HG03045 (cell line): ENCODE measurements around the gene NF1.
"Not testable (repeated sequence)": the region's sequence is repeated elsewhere in the genome, so short reads cannot be mapped to it uniquely, and the experiment has no call there.

Experiments
- ATAC-seq: cut with Tn5 transposase; IDR thresholded peaks from one replicate; pipeline ENCODE4 v1.9.1; 2021; ENCODE audit warnings: mild to moderate bottlenecking, moderate library complexity; ENCODE audit not compliant: unreplicated experiment

NF1 gene

DNA sequence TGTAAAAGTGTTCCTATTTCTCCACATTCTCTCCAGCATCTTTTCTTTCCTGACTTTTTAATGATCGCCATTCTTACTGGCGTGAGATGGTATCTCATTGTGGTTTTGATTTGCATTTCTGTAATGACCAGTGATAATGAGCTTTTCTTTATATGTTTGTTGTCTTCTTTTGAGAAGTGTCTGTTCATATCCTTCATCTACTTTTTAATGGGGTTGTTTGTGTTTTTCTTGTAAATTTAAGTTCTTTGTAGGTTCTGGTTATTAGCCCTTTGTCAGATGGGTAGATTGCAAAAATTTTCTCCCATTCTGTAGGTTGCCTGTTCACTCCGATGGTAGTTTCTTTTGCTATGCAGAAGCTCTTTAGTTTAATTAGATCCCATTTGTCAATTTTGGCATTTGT lies 81.4 kb downstream of the NF1 start:
- ATAC-seq, result not testable (repeated sequence)

DNA sequence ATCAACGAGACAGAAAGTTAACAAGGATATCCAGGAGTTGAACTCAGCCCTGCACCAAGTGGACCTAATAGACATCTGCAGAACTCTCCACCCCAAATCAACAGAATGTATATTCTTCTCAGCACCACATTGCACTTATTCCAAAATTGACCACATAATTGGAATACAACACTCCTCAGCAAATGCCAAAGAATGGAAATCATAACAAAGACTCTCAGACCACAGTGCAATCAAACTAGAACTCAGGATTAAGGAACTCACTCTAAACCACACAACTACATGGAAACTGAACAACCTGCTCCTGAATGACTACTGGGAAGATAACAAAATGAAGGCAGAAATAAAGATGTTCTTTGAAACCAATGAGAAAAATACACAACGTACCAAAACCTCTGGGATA lies 84.2 kb downstream of the NF1 start:
- not testable (repeated sequence) for ATAC-seq

DNA sequence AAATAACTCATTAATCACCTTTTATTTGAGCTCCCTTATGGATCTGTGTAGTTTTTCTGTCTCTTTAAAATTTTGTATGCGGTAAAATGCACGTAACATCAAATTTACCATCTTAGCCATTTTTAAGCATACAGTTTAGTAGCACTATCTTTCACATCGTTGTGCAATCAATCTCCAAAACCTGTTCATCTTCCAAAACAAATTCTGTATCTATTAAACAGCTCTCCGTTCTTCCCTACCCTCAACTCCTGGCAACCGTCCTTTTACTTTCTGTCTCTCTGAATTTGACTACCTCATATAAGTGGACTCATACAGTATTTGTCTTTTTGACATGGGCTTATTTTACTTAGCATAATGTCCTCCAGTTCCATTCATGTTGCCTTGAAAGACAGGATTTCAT lies 100.5 kb downstream of the NF1 start:
- ATAC-seq, result no peak

DNA sequence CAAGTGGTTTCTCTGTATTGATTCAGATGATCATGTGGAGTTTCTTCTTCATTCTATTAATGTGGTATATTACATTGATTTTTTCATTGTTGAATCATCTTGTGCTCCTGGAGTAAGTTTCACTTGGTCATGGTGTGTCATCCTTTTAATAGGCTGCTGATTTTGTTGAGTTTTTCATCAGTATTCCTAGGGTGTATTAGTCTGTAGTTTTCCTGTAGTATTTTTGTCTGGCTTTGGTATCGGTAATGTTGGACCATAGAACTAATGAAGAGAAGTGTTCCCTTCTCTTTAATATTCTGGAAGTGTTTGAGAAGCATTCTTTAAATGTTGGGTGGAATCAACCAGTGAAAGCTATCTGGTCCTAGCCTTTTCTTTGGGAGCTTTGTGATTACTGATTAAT lies 103.2 kb downstream of the NF1 start:
- no peak for ATAC-seq

DNA sequence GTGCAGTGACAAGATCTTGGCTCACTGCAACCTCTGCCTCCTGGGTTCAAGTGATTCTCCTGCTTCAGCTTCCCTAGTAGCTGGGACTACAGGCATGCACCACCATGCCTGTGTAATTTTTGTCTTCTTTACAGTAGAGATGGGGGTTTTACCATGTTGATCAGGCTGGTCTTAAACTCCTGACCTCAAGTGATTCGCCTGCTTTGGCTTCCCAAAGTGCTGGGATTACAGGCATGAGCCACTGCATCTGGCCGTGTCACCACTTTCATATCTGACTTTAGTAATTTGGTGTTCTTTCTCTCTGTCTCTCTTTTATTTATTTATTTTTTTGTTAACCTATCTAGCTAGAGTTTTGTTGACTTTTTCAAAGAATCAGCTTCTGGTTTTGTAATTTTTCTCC lies 103.9 kb downstream of the NF1 start:
- not testable (repeated sequence) for ATAC-seq

DNA sequence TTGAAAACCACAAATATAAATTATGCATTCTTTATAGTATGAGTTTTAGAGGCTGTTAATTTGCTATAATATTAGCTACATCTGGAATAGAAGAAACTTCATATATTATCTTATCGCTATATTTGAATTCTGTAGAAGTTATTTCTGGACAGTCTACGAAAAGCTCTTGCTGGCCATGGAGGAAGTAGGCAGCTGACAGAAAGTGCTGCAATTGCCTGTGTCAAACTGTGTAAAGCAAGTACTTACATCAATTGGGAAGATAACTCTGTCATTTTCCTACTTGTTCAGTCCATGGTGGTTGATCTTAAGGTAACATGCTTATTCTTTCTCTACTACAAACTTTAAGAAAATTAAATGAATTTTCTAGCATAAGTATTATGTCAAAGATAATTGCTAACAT lies 105.5 kb downstream of the NF1 start:
- ATAC-seq, result no peak

DNA sequence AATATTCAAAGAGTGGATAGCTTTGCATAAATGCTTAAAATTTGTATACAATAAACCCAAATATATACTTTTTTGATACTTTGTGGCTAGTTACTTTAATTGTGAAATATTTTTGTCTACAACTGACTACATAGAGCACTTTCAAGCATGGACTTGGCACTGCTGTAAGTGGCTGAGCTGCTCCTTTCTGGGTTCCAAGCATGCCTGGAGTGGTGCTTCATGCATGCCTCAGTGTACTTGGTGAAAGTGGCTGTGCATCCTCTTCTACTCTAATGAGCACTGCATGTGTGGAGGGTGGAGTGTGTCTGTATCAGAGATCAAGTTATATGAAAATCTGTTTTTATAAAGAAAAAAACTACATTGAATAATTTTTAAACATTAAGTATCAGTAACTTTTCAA lies 108.2 kb downstream of the NF1 start:
- no peak for ATAC-seq

DNA sequence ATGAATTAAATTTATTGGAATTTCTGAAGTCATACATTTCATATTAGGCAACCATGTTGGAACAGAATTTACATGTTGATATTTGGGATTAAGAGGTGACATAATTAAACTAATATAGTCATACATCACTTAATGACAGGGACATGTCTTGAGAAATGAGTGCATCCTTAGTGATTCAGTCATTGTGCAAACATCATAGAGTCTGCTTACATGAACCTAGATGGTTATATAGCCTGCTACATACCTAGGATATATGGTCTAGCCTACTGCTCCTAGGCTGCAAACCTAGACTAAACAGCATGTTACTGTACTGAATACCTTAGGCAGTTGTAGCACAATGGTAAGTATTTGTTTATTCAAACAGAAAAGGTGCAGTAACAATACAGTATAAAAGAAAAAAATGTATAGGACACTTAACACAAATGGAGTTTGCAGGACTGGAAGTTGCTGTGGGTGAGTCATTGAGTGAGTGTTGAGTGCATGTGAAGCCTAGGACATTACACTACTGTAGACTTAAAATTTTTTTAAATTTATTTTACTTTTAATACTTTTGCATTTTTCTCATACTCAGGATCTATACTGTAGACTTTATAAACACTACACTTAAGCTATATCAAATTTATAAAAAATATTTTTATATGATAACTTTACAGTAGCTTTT lies 116.7 kb downstream of the NF1 start:
- no peak for ATAC-seq

DNA sequence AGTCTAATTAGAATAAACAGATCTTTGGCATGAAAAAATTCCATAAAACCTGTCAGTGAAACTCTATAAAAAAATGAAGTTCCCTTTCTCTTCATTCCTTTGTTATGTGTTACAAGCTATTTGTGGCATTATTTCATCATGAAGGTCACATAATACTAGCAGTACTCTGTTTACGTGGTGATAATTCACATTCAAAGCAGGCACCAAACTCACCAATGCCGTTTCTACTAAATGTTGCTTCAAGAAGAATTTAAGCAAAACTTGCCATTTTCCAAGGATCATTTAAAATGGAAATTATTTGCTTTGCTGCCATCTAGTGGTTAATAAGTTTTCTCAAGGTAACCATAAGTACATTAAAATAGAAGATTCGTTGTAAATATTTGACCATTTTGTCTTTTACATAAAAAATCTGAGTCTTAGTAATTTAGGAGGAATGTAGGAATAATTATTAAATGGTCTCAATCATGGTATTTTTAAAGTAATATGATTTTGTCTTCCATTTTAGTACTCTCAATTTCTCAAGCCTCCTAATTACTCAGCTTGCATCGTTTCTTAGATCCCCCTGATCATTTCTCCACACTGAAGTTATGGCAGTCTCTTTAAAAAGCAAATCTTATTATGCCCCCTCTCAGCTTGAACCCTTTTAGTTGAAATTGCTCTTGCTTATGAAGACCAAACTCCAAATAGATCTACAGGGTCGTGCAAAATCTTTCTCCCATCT lies 121.4 kb downstream of the NF1 start:
- ATAC-seq, result no peak

DNA sequence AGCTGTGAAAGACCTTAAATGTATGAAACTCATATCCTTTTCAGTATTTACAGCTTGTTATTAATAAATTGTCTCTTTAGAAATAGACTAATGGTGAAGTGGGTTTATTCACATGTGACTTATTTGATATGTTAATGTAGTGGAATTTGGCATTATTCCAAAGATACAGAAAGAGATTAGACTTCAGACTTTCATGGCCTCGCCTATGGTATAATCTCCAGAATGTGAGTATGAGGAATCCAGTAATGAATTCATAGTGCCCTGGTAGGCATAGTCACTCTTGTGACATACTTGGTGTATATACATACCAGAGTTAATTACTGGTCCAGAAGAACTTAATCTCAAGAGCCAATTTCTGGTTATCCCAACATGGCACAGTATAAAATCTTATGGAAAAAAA lies 129.6 kb downstream of the NF1 start:
- ATAC-seq, result no peak

DNA sequence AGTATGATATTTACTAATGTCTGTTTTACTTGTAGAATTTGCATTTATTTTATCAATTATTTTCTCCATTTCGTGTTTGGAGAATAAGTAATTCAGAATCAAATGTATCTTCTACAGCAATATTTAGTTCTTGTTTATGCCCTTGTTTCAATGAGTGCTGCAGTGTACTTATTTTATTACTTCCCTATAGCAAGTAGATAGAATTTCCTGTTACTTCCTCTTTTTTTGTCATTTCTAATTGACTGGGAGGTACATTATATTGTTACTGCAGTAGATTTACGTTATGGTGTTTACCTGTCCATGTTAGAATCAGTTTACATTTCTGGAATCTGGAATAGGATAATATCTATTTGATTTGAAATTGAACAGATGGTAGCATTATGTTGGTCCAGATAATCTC lies 131.1 kb downstream of the NF1 start:
- no peak for ATAC-seq

DNA sequence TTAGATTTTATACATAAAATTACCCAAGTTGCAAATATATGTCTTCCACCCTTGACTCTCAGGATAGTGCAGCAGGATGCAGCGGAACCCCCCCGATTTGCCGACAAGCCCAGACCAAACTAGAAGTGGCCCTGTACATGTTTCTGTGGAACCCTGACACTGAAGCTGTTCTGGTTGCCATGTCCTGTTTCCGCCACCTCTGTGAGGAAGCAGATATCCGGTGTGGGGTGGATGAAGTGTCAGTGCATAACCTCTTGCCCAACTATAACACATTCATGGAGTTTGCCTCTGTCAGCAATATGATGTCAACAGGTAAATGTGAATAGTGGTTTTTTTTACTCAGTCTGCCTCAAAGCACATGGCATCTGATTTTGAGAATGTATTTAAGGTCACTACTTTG lies 131.6 kb downstream of the NF1 start:
- ATAC-seq, result no peak

DNA sequence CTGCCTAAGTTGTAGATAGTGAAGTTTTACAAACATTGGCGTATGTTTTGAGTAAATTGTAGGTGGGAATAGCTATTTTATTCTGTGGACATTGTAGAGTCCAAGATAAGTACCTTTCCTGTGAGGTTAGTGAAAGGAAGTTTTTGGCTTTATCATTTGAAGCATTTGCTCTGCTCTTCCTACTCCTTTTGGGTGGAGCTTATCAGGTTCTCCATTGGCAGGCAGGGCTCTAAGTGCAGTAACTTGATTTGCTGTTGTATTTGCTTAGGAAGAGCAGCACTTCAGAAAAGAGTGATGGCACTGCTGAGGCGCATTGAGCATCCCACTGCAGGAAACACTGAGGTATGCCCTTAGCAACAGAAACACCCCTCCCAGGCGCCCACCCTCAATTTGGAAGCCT lies 132.2 kb downstream of the NF1 start:
- ATAC-seq, result no peak

DNA sequence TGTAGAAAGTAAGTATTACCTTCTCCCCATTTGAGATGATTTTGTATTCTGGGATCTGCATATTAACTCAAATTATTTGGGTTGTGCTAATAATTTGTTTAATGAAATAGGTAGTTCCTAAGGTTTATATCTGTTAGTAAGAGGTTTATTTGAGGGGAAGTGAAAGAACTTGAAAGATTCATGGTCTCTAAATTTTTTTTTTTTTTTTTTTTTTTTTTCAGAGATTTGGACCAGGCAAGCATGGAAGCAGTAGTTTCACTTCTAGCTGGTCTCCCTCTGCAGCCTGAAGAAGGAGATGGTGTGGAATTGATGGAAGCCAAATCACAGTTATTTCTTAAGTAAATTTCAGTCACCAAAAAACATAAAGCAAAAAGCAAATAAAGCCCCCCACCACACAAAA lies 137.1 kb downstream of the NF1 start:
- ATAC-seq, result no peak

DNA sequence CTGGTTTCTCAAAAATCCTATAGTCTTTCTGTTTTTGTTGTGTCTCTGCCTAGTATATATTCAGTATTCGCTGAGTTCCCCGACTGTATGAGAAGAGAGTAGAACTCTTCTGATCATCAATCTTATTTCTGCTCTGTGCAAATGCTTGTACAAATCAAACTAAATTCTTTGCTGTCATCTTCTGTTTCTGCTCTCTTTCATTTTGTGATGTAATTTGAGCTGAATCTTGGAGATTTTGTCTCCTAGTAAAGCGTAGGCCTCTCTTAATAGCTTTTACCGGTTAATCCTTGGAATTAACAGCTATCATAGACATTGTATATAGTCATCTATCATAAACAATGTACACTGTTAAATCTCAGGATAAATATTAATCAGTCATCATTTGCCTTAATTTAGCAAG lies 140.3 kb downstream of the NF1 start:
- no peak for ATAC-seq

DNA sequence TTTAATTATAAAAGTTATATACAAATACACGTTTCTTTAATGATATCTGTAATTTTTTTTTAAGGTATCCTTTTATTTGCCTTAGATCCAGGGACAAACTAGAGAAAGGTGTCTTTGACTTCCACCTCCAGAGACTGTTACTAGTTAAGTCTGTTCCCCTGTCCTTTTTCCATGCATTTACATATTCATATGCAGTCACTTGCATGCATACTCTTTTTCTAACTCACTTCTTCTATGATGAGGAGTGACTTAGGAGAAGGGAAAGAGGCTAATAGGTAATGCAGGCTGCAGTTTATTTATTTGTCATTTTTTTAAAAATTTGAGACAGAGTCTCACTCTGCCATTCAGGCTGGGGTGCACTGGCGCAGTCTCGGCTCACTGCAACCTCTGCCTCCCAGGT lies 141.4 kb downstream of the NF1 start:
- ATAC-seq, result no peak

DNA sequence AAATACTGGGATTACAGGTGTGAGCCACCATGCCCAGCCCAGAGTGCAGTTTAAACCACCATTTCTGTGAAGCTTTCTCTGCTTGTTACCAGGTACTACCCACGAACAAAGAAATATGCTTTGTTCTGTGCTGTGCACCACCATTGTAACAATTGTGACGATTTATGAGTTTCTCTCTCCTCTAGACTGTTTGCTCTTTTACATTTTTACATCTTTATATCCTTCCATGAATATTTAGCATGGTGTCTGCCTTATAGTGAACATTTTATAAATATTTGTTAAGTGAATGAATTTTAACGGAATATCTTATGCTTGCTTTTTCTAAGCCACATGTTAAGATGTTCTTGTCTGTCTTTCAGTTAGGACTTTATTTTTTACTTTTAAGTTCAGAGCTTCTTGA lies 141.9 kb downstream of the NF1 start:
- ATAC-seq, result no peak

DNA sequence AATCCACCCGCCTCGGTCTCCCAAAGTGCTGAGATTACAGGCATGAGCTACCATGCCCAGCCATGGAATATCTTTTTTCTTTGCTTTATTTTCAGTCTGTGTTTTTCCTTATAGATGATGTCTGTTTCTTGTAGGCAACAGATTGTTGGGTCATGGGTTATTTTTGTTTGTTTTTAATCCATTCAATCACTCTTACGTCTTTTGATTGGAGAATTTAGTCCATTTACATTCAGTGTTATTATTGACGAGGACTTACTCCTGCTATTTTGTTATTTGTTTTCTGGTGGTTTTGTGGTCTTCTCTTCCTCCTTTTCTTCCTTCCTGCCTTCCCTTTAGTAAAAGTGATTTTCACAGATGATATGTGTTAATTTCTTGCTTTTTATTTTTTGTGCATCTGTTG lies 146.3 kb downstream of the NF1 start:
- ATAC-seq, result no peak

DNA sequence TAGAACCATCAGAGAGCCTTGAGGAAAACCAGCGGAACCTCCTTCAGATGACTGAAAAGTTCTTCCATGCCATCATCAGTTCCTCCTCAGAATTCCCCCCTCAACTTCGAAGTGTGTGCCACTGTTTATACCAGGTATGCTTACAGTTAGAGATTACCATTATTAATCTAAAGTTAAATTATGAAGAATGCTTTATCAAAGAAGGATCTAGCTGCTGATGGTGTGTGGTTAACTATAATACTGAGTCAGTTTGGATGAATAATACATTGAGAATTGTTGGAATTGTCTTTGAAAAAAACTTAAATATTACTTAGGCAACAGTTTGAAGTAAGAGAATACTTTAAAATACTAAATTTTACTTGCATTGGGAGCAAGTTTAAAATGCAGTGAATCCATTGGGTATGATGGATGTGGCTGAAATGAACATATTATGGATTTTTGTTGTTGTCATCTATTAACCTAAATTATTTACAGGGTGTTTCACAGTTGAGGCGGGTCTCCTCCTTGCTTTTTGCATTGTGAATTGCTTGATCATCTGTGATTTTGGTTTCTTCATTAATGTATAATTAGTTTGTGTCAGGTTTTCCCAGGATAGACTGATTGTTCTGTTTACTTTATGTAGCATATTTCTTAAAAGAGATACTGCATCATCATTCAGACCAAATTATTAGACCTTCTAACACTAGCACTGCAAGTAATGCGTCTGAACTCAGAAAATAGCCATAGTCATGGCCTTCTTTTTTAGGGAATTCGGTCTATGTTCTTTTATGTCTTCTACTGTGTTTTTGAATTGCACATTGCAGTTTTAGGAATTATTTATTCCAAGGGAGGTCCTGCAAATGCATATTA lies 154.4 kb downstream of the NF1 start:
- no peak for ATAC-seq

DNA sequence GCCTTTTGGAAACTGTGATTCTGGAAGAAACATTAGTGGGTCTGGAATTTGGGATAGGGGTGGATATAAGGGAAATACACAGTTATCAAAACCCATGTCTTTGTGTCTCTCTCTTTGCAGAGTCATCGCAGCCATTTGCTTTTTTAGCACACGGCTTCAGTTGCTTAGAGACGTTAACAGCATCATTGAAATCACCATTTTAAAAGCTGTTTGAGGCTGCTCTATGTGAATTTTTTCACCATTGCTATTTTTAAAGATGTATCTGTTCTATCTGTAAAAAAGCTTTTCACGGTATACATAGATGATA lies 155.0 kb downstream of the NF1 start:
- no peak for ATAC-seq

DNA sequence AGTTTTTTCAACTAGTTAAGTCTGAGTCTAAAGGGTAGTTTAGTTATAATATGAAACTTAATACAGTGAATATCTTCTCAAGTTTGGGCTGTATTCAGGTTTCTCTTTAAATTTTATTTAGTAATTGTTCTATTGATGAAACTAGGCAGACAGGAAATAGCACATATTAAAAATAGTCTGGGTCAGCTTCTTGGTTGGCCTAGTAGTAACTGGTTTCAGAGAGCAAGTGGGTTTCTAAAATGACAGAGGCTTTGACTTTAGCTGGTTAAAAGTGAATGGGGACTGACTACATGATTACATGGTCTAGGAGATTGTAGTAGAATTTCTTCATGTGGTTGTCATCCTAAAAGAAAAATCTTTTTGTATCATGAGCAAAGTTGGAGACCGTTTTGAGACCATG lies 155.5 kb downstream of the NF1 start:
- ATAC-seq, result no peak
